GM21526 (cell line): Measurements from ENCODE around the gene PROK1.
"Not testable (repeated sequence)": the region's sequence is repeated elsewhere in the genome, so short reads cannot be mapped to it uniquely, and the experiment has no call there.

ENCODE experiments used
- ATAC-seq: cut with Tn5 transposase; IDR thresholded peaks from one replicate; pipeline ENCODE4 v1.9.1; 2021; ENCODE audit warnings: moderate library complexity; ENCODE audit not compliant: unreplicated experiment, low FRiP score

The PROK1 gene, protein sequence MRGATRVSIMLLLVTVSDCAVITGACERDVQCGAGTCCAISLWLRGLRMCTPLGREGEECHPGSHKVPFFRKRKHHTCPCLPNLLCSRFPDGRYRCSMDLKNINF

DNA sequence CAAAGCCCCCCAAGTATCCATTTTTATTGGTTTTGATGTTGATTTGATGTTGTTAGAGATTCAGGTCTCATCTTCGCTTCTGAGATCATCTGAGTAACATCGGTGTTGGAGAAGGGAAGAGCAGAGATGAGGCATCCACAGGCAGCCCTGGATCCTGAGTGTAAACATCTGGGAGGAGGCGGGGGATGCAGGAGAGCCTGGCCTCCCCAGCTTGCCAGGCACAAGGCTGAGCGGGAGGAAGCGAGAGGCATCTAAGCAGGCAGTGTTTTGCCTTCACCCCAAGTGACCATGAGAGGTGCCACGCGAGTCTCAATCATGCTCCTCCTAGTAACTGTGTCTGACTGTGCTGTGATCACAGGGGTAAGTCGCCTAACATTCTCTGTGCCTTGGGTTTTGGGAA is at the start of gene PROK1:
Gene PROK1 (plus strand): TSS at position 221 of the 400 bp plus-strand sequence. CDS start 68 bp downstream, at position 289.
- no peak for ATAC-seq

DNA sequence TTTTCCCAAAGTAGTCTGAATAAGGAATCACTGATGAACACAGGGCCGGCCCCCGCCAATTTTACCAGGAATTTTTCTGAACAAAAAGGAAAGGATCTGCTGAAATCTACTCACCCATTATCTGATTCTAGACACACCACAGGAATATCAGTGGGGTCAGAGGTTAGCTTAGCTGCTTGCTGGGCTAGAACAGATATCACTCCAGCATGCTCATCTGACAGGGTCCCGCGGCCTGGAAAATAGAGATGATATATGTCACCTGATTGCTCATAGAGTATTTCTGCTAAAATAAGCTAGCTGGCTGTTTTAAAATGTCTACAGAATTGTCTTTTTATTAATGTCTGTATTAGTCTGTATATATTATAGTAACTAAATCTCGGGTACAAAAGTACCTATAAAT is 47.1 kb upstream of the PROK1 start:
- no peak for ATAC-seq

DNA sequence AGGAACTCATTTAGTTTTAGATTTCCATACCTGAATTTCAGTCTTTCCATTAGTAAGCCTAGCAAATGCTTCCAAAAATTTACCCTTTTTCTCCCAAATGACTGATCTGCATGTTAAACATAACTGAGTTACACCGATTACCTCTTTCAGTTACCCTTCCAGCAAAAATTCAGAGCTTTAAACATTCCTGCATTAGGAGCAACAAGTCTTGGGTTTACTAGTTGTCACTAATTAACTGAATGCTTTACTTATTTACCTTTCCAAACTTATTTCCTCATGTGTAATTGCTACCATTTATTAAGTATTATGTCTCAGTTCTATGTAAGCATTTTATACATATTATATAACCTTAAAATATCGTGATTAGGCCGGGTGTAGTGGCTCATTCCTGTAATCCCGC is 46.5 kb upstream of the PROK1 start:
- ATAC-seq, result no peak

DNA sequence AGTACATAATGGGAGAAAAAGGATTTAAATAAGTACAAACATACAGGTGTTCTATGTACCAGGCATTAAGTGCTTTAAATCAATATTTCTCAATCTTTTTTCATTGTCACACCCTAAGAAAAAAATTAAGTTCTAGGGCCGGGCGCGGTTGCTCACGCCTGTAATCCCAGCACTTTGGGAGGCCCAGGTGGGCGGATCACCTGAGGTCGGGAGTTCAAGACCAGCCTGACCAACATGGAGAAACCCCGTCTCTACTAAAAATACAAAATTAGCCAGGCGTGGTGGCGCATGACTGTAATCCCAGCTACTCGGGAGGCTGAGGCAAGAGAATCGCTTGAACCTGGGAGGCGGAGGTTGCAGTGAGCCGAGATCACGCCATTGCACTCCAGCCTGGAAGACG is 44.5 kb upstream of the PROK1 start:
- ATAC-seq, result not testable (repeated sequence)

DNA sequence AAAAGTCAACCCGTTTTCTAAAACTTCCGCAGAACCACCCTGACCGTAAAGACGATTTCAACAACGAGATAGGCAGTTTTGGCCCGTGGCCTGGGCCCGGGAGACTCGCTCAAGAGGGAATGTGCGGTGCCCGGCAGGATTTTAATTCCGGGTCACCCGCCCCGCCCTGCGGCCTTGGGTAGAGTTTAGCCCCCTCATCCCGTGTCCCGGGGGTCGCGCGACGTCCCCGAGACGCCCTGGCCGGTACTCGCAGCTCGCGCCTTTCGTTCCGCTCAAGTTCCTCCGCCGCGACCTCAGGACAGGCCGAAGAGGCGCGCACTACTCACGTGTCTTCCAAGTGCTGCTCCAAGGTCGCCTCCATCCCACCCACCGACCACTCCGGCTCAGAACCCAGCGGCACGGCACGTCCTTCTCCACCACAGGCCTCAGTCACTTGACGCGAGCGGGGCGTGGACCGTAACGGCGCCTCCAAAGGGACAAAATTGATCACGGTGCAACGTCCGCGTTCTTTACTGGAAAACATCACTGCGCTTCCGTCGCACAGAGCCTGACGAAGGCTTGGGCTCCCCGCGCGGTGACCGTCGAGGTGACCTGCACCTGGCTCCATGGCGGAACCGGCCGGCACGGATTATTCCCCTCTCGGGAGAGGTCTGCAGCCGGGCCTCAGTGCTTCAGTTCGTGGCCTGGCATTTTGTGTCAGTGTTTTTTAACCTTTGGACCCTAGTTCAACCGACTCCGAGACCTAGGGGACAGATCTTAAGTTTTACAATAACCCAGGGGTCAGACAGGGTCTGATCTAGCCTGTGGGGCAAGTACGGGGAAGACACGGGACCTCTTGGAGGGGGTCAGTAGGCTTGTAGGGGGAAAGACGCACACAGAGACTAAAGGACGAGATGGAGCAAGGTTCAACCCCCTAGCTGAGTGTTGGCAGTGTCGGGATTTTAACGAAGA is 43.4 kb upstream of the PROK1 start, which contains the start of gene LAMTOR5:
Gene LAMTOR5 (minus strand): TSS at position 435 of the 951 bp plus-strand sequence. CDS start 74 bp downstream, at position 361.
- ATAC-seq, result peak; percentile 74

DNA sequence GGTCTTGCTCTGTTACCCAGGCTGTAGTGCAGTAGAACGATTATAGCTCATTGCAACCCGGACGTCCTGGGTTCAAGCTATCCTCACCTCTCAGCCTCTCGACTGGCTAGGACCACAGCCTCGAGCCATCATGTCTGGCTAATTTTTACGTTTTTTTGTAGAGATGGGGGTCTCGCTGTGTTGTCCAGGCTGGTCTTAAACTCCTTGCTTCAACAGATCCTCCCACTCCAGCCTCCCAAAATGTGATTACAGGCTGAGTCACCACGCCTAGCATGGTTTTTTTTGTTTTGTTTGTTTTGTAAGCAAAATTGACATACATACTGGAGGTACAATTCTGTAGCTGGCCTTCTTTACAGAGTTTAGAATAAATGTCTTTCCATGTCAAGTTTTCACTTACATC is 42.5 kb upstream of the PROK1 start:
- ATAC-seq, result no peak

DNA sequence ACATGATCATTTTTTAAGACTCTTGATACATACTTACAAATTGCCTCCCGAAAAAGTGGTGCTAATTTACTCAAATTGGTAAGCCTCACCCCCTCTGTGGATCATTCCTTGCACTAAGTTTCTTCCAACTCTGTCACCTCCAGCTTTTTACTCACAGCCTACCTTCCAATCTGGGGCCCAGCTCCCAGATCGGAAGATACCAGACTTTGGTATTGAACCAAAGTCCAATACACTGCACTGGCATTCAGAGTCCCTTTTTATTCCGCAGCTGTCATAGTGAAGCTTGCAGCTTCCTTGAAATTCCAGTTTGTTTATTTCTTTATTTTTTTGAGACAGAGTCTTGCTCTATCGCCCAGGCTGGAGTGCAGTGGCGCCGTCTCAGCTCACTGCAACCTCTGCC is 41.6 kb upstream of the PROK1 start:
- no peak for ATAC-seq

DNA sequence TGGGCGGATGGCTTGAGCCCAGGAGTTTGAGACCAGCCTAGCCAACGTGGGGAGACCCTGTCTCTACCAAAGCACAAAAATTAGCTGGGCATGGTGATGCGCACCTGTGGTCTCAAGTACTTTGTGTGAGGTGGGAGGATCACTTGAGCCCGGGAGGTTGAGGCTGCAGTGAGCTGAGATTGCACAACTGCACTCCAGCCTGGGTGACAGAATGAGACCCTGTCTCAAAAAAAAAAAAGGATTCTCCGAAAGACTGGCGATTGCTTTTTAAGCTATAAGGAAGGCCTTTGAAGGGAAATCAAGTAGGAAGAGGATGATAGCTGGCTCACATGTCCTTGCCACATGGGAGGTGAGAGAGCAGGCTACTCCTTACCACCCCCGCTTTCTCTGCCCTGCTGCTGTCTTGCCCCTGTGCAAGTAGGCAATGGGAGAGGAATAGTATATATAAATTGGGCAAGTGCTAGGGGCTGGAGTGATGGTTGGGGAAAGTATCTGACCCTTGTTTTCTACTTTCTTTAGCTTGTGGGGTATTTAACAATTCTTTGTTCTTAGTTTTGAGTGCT is 39.7 kb upstream of the PROK1 start:
- ATAC-seq, result no peak

DNA sequence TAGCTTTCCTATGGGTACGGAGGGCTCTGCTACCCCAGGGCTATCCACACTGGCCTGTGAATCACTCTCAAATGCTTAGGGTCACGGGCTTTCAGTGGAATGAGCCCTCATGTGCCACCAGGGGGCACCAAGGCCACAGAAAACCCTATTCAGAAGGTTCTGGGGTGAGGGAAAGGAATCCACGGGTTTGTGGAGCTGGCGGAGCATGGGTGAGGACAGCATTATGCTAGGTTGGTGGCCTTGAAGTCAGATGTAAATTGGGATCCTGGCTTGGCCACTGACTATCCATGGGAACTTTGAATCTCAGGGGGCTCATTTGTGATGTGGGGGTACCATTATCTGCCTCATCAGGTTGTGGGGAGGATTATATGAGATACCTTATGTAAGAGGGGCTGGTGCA is 38.4 kb upstream of the PROK1 start:
- ATAC-seq, result no peak

DNA sequence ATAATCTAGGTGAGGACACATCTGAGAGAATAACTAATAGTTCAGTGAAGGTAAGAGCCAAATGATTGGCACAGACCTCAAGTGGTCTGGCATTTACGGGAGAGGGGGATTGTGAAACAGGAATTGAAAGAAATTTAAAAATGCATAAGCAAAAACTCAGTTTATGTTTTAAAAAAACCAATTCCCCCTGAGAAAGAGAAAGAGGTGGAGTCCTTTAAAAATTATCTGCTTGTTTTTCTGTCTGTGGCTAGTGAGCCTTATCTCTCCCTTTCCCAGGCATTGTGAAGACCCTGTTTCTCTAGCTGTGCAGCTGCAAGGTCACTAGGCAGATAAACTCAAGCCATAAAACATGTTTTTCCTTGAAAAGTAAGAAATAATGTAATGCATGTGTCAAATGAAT is 37.9 kb upstream of the PROK1 start:
- ATAC-seq, result not testable (repeated sequence)

DNA sequence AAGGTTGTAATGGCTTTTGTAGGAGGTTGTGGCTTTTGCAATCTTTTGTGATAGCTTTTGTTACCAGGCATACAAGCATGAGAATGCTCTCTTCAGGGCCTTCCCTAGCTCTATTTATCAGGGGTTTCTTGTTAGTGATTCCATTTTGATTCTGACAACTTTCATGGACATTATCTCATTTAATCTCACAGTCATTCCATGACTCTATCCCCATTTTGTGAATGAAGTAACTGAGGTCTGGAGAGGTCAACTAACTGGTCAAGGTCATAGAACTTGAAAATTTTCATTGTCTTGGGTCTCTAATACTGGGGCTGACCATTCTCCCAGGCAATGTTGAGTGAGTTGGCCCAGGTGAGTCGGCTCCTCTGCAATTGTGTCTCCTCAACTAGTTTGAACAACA is 32.2 kb upstream of the PROK1 start:
- no peak for ATAC-seq

DNA sequence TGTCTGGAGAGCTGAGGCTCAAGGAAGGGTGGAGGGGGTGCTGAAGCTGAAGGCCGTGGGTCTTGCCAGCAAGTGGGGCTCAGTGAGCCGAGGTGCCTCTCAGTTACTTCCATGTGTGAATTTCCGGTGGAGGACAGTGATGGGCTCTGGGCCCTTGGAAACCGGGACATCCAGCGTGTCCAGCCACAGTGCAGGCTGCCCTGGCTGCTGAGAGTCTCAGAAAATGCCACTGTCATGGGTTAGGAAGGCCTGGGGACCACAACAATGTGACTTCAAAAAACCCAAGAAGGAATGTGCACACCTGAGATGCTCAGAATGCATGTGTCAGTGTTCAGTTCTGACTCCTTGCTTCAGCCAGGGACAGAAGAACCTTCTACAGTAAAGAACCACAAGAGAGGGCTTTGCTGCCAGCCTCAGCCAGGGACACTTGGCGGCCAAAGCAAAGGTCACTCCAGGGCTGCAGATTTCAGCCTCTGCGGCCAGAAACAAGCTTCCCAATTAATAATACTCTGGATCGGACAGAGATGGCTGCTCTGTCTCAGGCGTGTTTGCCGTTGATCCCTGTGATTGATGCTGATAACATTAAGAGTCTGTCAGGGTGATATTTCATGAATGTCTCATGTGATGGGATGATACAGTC is 30.8 kb upstream of the PROK1 start:
- ATAC-seq, result no peak

DNA sequence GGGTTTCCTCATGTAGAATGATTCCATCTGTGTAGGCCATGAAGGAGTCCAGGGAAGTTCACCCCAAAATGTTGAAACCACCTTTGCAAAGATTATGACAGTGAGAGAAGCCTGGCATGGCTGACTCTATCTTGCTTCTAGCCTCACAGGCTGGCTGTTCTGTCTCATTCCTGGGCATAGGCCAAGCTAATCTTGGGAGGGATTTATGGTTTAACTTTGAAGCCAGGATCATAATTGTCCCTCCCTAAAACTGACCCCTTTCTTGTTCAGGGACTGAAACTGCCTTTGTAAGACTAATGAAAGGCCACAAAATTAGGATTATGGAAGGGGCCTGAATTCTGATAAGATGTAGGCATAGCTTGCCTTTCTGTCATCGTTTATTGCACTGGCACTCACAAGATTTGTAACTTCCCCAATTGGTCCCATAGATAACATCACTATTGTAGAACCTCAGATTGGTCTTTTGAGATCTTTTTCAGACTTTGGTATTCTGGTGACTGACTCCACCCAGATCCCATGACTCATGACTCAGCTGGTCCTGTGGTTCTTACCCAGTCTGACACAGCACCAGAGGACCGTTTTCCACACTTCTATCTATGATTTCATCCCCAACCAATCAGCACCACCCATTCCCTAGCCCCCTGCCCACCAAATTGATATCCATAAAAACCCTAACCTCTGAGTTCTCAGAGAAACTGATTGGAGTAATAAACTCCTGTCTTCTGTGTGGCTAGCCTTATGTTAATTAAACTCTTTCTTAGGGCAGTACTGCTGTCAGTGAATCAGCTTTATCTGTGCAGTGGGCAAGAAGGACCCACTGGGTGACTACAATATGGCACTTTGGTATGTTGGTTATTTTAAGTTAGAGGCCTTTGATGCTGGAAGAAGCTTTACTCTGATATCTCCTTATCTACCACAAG is 29.8 kb upstream of the PROK1 start:
- ATAC-seq, result no peak

DNA sequence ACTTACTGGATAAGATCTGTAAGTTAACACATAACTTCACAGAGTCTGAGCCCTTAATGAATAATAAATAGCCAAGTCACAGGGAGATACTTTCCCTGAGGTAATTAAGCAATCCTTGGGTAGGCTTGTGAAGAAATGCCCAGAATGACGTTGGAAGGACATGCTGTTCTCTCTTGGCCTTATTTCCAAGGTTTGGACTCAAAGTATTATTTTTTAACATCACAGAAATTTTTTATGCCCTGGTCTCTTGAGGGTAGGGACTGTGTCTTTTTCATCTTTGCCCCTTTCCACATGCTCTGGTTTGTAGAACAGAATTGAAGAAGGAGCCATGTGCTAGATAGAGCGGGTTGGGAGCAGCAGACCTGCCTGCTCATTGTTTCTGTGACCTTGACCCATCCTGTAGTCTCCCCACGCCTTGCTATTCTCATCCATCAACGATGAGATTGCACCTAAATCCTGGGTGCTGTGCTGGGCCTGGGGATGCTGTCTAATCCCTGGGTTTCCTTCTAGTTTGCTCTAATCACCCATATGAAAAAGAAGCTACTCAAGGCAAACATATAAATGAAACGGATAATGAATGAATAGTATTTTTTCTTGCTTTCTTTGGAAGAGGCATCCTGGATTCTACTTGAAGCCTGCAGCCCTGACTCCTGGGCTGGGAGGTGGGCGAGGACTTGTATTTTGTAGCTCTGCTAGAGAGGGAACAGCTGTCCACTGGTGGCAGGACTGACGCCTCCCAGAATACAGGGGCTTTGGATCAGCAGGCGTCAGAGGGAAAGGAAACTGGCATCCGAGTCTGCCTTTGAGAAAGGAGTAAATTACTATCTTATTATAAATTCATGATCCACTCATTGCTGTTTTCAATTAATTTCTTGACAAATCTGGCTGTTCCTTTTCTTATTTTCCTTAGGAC is 26.0 kb upstream of the PROK1 start:
- ATAC-seq, result no peak

DNA sequence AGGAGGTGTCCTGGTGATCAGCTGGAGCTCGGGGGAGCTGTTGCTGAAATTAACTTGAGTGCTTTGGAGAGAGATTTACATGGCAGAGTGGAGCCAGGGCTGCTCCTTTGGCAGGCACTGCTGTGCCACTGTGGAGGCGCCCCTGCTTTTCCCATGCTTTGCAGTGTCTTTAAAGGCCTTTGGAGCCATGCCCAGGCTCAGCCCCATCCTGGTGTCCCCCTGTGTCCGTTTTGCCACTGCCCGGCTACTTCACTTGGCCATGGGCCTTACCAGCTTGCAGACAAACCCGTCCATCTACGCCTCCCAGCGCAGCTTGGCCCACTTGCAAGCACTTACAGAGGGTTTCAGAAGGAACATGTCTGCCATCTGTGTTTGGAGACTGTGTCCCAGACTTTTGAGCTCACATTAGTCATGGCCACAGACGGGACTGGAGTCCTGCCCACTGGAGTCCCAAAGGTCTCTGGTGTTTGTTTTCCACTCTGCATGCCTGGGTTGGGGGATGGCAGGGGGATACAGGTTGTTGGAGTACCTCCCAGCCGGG is 25.3 kb upstream of the PROK1 start:
- ATAC-seq, result no peak

DNA sequence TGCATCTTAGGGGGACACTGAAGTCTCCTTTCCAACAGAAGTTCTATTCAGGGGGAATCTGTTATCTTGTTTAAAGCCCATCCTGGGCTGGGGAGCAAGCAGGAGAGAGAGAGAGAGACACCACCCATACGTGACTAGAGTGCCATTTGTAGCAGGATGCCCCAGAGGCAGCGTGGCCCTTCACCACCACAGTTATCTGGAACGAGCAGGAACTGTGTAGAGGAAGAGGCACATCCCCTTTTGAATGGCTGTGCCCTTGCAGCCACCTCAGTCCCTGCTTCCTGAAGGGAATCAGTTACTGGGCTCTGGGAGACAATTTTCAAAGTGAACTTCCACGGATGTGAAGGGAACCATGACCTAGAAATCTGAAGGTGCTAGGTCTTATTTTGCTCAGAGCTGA is 24.1 kb upstream of the PROK1 start:
- ATAC-seq, result no peak

DNA sequence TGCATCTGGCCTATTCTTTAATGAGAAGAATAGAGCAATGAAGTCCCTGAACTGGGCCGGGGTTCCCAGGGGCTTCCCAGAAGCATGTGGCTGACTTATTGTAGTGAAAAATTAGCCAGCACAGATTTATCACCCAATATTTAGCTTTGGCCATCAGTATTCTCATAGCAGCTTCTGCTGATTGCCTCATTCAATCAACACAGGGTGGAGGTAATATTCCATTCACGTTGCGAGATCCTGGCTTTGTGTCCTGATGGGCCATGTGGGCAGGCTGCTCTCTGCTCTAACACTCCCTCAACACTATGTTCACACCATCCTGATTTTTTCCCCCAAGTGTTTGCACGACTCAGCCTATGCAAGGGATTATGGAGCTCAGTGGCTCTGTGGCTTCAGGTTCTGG is 22.0 kb upstream of the PROK1 start:
- no peak for ATAC-seq

DNA sequence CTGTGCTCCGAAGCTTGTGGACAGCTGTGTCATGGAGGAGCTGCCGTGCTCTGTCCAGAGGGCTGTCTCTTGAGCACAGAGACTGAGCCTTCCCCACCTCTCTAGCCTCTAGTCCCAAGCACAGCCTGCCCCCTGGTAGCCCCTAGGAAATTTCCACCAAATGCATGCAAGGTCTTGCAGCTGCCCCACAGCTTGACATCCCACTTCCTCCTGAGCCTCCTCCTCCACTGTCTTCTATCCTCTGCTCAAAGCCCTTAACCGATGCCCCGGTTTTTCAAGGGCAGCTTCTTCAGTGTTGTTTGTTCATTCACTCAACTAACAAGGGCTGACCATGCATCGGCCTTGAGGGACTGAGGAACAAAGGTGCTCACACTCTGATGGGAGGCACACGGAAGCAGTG is 20.6 kb upstream of the PROK1 start:
- ATAC-seq, result no peak

DNA sequence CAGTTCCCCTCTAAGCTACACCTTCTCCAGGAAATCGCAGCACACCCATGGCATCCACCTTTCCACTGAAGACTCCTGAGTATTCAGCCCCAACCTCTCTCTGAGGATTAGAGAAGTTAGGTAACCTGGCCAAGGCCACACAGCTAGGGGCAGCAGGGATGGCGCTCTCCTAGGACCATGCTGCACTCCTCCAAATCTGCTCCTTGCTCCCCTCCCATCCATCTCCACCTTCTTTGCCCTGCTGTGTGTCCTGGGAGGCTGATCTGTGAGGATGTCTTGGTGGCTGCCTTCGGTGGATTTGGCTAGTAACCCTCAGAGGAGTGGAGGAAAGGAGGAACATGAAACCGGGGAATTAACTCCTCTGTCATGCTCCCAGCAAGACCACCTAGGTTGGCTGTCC is 20.0 kb upstream of the PROK1 start:
- ATAC-seq, result no peak
